ENCODE data around the gene OCIAD1.
A peak's percentile ranks its signal among the peaks of the same experiment; 100 is the strongest.
"Not testable (repeated sequence)": the region's sequence is repeated elsewhere in the genome, so short reads cannot be mapped to it uniquely, and the experiment has no call there.

OCIAD1 gene

GRCh38 chr4:48830706-48831531 lies at the start of gene OCIAD1:
Gene OCIAD1 (plus strand): TSS chr4:48831088. CDS start chr4:48832625, 1,537 bp downstream.
- peak; percentile 99 for DNase-seq (ENCODE audit: low spot score)

GRCh38 chr4:48781968-48782367 lies 48.9 kb upstream of the OCIAD1 start:
- no peak for DNase-seq (ENCODE audit: low spot score)

GRCh38 chr4:48785302-48785701 lies 45.6 kb upstream of the OCIAD1 start:
- DNase-seq (ENCODE audit: low spot score): no peak

GRCh38 chr4:48786549-48786948 lies 44.3 kb upstream of the OCIAD1 start:
- DNase-seq (ENCODE audit: low spot score): peak; percentile 70

GRCh38 chr4:48787056-48787455 lies 43.8 kb upstream of the OCIAD1 start:
- peak; percentile 97 for DNase-seq (ENCODE audit: low spot score)

GRCh38 chr4:48790561-48790960 lies 40.3 kb upstream of the OCIAD1 start:
- no peak for DNase-seq (ENCODE audit: low spot score)

- DNase-seq (ENCODE audit: low spot score): no peak
Observed at GRCh38 chr4:48791313-48791712, 39.6 kb upstream of the OCIAD1 start.

- no peak for DNase-seq (ENCODE audit: low spot score)
Observed at GRCh38 chr4:48792348-48793006, 38.4 kb upstream of the OCIAD1 start.

- no peak for DNase-seq (ENCODE audit: low spot score)
Observed at GRCh38 chr4:48795108-48795507, 35.8 kb upstream of the OCIAD1 start.

- no peak for DNase-seq (ENCODE audit: low spot score)
Observed at GRCh38 chr4:48796191-48796926, 34.5 kb upstream of the OCIAD1 start.

- no peak for DNase-seq (ENCODE audit: low spot score)
Observed at GRCh38 chr4:48796927-48797679, 33.8 kb upstream of the OCIAD1 start.

GRCh38 chr4:48798117-48798516 lies 32.8 kb upstream of the OCIAD1 start:
- no peak for DNase-seq (ENCODE audit: low spot score)

- DNase-seq (ENCODE audit: low spot score): no peak
Observed at GRCh38 chr4:48799157-48799556, 31.7 kb upstream of the OCIAD1 start.

GRCh38 chr4:48800155-48800554 lies 30.7 kb upstream of the OCIAD1 start:
- not testable (repeated sequence) for DNase-seq (ENCODE audit: low spot score)

GRCh38 chr4:48801016-48801715 lies 29.7 kb upstream of the OCIAD1 start:
- no peak for DNase-seq (ENCODE audit: low spot score)

GRCh38 chr4:48804584-48805301 lies 26.1 kb upstream of the OCIAD1 start:
- no peak for DNase-seq (ENCODE audit: low spot score)

GRCh38 chr4:48812866-48813265 lies 18.0 kb upstream of the OCIAD1 start:
- no peak for DNase-seq (ENCODE audit: low spot score)

- no peak for DNase-seq (ENCODE audit: low spot score)
Observed at GRCh38 chr4:48813964-48814363, 16.9 kb upstream of the OCIAD1 start.

- DNase-seq (ENCODE audit: low spot score): no peak
Observed at GRCh38 chr4:48815483-48815882, 15.4 kb upstream of the OCIAD1 start.

GRCh38 chr4:48816297-48816696 lies 14.6 kb upstream of the OCIAD1 start:
- not testable (repeated sequence) for DNase-seq (ENCODE audit: low spot score)

GRCh38 chr4:48816971-48817370 lies 13.9 kb upstream of the OCIAD1 start:
- no peak for DNase-seq (ENCODE audit: low spot score)

Measured in pons (tissue), 1 donor.